Fibroblast of pulmonary artery (primary cell): ENCODE data around the gene KCNQ1.

Experiments used
- DNase-seq: peaks from one replicate; pipeline ENCODE4 v3.0.0-alpha.2; 2010; ENCODE audit warnings: low read depth
- H3K4me3 ChIP-seq: replicated peaks from 2 replicates; pipeline ENCODE4 v1.5.1; 2011; ENCODE audit warnings: low read depth, mild to moderate bottlenecking, control low read depth, low read length, moderate library complexity
- TF ChIP-seq, protein P1 (sequence below): IDR thresholded peaks from 2 replicates; pipeline ENCODE4 v1.5.1; 2011; ENCODE audit warnings: mild to moderate bottlenecking, control low read depth, low read length, inconsistent platforms; ENCODE audit errors: missing control alignments

The KCNQ1 gene

DNA sequence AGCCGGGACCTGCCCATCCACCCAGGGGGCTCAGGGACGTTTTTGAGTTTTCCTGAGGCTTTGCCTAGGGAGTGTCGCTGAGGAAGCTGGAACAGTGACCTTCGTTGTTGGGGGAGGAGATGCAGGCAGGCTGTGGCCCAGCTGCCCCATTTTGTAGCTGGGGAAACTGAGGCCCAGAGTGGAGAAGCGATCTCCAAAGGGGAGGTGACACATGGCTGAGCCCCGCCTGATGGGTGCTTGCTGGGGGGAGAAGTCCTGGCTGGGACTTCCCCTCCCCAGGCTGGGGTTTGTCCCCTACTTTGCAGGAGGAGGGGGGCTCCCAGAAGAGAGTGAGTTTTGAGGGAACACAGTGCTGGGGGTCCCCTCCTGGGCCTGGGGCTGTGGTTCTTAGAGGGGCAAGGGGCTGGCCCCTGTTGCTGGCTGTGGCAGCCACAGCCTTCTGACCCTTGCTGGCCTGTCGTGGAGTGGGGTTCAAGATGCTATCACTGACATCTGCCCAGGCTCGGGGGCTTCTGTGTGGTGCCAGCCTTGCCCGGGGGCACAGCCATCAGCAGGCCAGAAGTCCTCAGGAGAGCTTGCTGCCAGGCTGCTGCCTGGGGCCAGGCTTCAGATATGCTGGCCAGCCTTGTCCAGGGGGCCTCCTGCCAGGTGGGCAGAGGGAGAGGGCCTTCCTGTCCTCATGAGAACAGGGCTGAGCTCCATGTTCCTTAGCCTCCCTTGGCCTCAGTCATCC lies 21.4 kb downstream of the KCNQ1 start:
- TF ChIP-seq, protein P1, sequence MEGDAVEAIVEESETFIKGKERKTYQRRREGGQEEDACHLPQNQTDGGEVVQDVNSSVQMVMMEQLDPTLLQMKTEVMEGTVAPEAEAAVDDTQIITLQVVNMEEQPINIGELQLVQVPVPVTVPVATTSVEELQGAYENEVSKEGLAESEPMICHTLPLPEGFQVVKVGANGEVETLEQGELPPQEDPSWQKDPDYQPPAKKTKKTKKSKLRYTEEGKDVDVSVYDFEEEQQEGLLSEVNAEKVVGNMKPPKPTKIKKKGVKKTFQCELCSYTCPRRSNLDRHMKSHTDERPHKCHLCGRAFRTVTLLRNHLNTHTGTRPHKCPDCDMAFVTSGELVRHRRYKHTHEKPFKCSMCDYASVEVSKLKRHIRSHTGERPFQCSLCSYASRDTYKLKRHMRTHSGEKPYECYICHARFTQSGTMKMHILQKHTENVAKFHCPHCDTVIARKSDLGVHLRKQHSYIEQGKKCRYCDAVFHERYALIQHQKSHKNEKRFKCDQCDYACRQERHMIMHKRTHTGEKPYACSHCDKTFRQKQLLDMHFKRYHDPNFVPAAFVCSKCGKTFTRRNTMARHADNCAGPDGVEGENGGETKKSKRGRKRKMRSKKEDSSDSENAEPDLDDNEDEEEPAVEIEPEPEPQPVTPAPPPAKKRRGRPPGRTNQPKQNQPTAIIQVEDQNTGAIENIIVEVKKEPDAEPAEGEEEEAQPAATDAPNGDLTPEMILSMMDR, result no peak
- DNase-seq, result no peak
- H3K4me3 ChIP-seq, result no peak overlapping the region

DNA sequence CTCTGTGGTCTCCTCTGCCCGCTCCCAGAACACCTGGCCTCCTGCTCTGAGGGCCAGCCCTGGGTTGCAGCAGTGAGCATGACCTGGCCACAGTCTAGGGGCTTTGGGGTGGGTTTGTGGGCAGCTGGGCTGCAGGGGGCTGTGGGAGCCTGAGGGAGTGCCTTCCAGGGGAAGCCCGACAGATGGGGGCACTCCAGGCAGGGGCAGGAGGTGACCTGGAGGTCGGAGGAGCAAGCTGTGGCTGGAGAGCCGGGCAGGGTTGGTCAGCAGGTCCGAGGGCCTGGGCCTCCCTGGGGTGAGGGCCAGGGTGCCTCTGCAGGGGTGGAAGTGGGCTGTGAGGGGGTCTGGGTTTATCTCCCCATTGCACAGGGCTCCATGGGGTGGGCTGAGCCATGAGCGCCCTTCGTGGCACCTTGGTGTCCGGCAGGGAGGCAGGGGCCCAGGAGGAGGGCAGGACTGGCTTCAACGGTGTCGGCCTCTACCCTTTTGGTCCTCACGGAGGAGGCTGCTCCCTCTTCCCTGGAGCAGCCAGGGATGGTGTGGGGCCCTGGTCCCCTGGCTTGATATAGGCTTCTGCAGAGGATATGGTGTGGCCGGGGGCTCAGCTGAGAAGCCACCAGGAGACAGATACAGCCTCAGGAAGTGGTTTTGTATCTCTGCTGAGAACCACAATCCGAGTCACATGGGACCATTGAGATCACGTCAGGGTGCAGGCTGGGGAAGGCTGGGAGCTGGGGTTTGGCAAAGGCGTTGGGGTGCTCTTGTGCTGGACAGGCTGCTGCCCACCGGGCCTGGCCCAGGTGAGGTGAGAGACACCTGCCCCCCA lies 22.3 kb downstream of the KCNQ1 start:
- H3K4me3 ChIP-seq, result no peak overlapping the region
- DNase-seq, result no peak
- TF ChIP-seq, protein P1, result no peak

DNA sequence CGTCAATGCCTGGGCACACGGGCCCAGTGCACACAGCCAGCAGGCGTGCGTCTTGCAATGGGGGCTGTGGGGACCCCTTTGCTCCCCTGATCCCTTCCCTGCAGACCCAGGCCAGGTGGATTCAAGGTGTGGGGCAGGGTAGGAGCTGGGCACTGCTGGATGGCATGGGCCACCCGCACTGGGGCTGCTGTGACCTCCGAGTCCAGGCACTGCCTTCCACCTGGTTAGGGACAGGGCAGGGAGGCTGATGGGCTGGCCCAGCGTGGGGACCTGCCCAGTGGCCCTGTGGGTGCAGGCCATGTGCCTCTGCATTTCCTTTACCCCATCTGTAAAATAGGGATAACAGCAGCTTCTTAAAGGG lies 22.9 kb downstream of the KCNQ1 start:
- DNase-seq, result no peak
- TF ChIP-seq, protein P1, result no peak
- H3K4me3 ChIP-seq, result no peak overlapping the region

DNA sequence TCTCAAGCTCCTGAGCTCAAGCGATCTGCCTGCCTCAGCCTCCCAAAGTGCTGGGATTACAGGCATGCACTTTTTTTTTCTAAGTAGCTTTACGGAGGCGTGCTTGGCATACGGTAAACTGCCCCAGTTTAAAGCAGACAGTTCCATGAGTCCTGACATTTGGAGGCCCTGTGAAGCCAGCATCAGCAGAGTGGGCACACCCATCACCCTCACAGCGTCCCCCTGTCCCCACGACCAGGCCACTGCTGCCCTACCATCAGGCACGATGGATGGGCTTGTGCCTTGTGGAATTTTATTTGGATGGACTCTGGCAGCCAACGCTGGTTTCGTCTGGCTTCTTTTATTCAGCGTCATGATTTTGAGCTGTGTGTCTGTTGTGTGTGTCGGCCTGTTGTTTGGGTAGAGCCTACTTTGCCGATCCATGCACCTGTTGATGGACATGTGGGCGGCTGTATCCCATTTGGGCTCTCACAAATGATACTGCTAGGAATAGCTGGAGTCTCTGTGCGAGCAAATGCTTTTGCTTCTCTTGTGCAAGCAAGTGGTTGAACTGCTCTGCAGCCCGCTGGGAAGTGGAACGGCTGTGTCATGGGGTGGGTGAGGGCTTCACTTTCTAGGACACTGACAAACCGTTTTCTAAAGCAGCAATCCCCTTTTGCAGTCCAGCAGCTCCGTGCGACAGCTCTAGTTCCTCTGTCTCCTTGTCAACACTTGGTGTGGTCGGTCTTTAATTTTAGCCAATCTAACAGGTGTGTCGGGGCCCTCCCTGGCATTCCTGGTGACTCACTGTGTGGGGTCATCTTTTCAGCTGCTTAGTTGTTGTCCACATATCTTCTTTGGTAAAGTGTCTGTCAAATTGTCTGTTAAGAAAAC lies 23.8 kb downstream of the KCNQ1 start:
- DNase-seq, result no peak
- H3K4me3 ChIP-seq, result no peak overlapping the region
- TF ChIP-seq, protein P1, result no peak

DNA sequence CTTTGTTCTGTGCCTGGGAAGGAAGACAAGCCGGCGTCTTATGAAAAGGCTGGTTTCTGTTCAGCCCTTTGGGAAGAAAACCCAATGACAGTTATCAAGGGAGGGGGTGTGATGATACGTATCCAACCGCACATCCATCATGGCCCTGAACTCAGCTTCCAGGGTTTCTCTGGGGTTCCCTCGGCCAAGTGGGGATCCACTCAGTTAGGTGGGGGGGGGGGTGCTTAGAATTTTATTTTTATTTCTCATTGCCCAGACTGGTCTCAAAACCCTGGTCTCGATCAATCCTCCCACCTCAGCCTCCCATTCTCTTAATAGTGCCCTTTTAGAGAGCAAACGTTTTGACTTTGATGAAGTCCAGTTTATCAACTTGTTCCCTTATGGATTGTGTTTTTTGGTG lies 25.7 kb downstream of the KCNQ1 start:
- TF ChIP-seq, protein P1, result no peak
- DNase-seq, result no peak
- H3K4me3 ChIP-seq, result no peak overlapping the region

DNA sequence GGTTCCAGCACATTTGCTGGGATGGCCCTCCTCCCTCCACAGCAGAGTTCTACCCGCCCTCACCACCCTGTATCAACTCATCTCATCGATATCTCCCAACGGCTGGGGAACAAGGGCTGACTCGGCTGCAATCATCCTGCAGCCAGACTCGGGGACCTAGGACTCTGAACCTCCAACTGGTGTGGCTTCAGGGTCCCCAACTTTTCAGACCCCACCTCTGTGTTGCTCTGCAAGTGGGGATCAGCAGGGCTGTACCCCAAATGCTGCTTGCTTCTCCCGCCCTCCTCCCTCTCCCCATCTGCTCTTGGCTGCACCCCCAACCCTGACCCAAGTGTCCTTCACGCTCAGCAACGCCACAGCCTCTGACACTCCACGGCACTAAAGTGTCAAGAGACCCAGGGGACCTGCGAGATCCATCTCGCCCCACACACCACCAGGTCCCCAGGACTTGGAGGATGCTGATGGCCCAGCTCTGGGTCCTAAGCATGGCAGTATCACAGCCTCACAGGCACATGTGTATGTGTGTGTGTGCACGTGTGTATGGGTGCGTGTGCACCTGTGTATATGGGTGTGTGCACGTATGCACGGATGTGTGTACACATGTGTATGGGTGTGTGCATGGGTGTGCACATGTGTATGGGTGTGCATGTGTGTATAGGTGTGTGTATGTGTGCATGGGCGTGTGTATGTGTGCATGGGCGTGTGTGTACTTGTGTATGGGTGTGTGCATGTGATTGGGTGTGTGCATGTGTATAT lies 26.4 kb downstream of the KCNQ1 start:
- TF ChIP-seq, protein P1, result no peak
- no peak for DNase-seq
- no peak overlapping the region for H3K4me3 ChIP-seq
